Heart left ventricle (tissue), 13 donors: ENCODE results near the gene RTN4RL2.

Experiments used
- POLR2A ChIP-seq, 2 donors: fragments of 450-650 bp; IDR thresholded peaks; one replicate each; pipeline ENCODE4 v1.6.1; 2017; ENCODE audit warnings: antibody characterized with exemption in 2 of 2, mild to moderate bottlenecking in 2 of 2, moderate library complexity in 2 of 2
- TF ChIP-seq, protein P1 (sequence below), 12 donors: fragments of 200-600 bp; sonication (generic) in 4 of 12; IDR thresholded peaks; one replicate each; pipeline versions ENCODE4 v1.5.0 to v1.8.0; 2018 to 2022; ENCODE audit warnings: antibody characterized with exemption in 12 of 12, mild to moderate bottlenecking in 5 of 12
- donor health status: ischemic (EF 13 %, LVEDD 7.1; RV severe dilation, severe dysfunction).
- donor health status: DM: no; HTN: yes; CAD: no.
- donor health status: DM: no; HTN: no; CAD: no.
- donor health status: ischemic (EF 25% LVEDD 6.9; RV normal size, moderate dysfunction).
- donor health status: ischemic (EF 25% LVEDD 5.7; RV mildly dilated, moderate dysfunction).
- donor health status: ischemic (EF 35%, LVEDD 5.7; RV mildly dilated, moderate dysfunction).
- donor health status: nonischemic (EF 11% LVEDD 7.7; RV severe dilation, severe dysfunction).
- donor health status: DM: yes; HTN: yes; CAD: no.
- donor health status: PGD.
- donor health status: ischemic (EF 29% LVEDD 5.4; RV normal size, mild dysfunction).
- donor health status: nonischemic (EF 23%, LVEDD 6.1; RV moderate dilation, normal function).

- TF ChIP-seq, protein P1, sequence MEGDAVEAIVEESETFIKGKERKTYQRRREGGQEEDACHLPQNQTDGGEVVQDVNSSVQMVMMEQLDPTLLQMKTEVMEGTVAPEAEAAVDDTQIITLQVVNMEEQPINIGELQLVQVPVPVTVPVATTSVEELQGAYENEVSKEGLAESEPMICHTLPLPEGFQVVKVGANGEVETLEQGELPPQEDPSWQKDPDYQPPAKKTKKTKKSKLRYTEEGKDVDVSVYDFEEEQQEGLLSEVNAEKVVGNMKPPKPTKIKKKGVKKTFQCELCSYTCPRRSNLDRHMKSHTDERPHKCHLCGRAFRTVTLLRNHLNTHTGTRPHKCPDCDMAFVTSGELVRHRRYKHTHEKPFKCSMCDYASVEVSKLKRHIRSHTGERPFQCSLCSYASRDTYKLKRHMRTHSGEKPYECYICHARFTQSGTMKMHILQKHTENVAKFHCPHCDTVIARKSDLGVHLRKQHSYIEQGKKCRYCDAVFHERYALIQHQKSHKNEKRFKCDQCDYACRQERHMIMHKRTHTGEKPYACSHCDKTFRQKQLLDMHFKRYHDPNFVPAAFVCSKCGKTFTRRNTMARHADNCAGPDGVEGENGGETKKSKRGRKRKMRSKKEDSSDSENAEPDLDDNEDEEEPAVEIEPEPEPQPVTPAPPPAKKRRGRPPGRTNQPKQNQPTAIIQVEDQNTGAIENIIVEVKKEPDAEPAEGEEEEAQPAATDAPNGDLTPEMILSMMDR (IDR thresholded peaks at IDR 0.05), result no peak
- TF ChIP-seq POLR2A (IDR thresholded peaks at IDR 0.05), result no peak
These were observed 46.2 kb downstream of the RTN4RL2 start for GRCh38 chr11:57506522-57506921.
